ENCODE data around the gene PAM. TPM values are rescaled to one million over a fixed set of nuclear protein-coding genes. Genes with fewer than 3 reads are reported as not detected.
"Not testable (repeated sequence)": the region's sequence is repeated elsewhere in the genome, so short reads cannot be mapped to it uniquely, and the experiment has no call there.

Gene PAM
- total RNA-seq, 2 experiments from 2014 or later = 63.4 to 65.8 TPM

DNA sequence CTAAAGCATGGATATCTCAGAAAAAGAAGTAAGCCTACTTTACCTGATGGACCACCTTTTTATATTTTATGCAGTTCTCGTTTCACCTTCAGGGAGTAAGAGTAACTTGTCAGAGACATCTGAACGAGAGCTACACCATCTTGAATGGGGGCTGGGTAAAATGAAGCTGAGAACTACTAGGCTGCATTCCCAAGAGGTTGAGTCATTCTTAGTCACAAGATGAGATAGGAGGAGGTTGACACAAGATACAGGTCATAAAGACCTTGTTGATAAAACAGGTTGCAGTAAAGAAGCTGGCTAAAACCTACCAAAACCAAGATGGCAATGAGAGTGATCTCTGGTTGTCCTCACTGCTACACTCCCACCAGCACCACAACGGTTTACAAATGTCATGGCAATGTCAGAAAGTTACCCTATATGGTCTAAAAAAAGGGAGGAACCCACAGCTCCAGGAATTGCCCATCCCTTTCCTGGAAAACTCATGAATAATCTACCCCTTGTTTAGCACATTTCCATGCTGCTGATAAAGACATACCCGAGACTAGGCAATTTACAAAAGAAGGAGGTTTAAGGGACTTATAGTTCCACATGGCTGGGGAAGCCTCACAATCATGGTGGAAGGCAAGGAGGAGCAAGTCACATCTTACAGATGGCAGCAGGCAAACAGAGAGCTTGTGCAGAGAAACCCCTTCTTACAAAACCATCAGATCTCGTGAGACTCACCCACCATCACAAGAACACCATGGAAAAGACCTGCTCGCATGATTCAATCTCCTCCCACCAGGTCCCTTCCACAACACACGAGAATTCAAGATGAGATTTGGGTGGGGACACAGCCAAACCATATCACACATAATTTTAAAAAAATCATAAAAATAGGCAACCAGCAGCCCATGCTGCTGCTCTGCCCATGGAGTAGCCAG lies 302.4 kb downstream of the PAM start:
- H3K9me3 Mint-ChIP-seq = peaks cover 2% of the 10 kb centered on the region
- no peaks in the 10 kb centered on the region for H3K27me3 Mint-ChIP-seq
- no peak overlapping the region for H3K27ac Mint-ChIP-seq
- H3K36me3 Mint-ChIP-seq (ENCODE audit: low read depth) = no peaks in the 10 kb centered on the region
- TF ChIP-seq CTCF (IDR thresholded peaks at IDR 0.05) = no peak
- no peak for ATAC-seq
- ChIA-PET CTCF (interaction anchor here (1.9 to 2.4 kb wide), 2 partner anchors 12 to 376 kb away, joined by 6 to 7 read pairs; no protein-coding TSS in a partner anchor), POLR2A (no interaction called here)
- intact Hi-C loops (cut with micrococcal nuclease) = no loop called here
- H3K4me1 Mint-ChIP-seq (ENCODE audit: low read depth) = no peaks in the 10 kb centered on the region
- no peak overlapping the region for H3K4me3 Mint-ChIP-seq
- no peak for DNase-seq

DNA sequence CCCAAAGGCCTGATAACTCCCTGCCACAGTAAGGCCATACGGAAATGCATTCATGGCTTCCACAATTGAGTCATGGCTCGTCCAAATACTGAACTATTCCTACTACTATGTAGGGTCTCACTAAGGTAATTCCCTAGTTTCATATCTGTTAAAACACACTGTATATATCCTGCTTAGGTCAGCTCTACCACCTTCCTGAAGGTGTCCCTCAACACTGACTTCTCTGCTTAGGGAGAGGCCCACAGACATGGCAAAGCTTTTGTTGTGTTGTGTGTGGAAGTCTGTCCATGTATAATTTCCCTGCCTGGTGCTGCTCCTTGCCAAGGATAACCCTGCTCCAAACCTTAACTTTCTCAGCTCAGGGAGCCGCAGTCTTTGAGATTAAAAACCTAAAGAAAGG lies 304.4 kb downstream of the PAM start:
- CTCF ChIA-PET = interaction anchor here (1.5 to 1.9 kb wide), 2 partner anchors 10 to 80 kb away, joined by 5 to 7 read pairs; no protein-coding TSS in a partner anchor
- Mint-ChIP-seq H3K4me1 (ENCODE audit: low read depth) (no peaks in the 10 kb centered on the region), H3K4me3 (no peak overlapping the region), H3K9me3 (peaks cover 2% of the 10 kb centered on the region), H3K27ac (no peak overlapping the region), H3K36me3 (ENCODE audit: low read depth) (no peaks in the 10 kb centered on the region), H3K27me3 (no peaks in the 10 kb centered on the region)
- DNase-seq = no peak
- intact Hi-C loops (cut with micrococcal nuclease) = no loop called here
- no peak for TF ChIP-seq CTCF (IDR thresholded peaks at IDR 0.05)
- POLR2A ChIA-PET = no interaction called here
- no peak for ATAC-seq

DNA sequence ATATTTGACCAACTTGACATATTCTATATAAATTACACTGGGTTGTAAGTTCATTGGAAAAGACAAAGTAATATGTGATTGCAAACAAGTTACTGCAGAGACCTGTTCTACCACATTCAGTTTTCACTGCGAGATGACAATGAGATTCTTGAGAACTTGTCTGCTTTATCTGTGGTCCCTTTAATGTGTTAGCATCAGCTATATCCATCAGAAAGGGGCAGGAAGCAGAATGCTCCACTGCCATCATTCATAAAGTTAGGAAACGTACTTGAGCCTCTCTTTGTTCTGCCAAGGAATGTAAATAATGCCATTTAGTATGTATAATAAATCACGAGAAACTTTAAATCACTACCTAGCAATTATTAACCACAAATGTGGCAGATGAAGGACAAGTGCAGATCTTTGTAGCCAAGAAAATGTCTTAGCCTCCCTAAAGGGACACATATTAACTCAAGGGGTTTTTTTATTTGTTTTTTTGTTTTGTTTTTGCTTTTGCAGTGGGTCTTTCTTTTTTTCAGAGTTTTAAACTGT lies 305.4 kb downstream of the PAM start:
- H3K36me3 Mint-ChIP-seq (ENCODE audit: low read depth) = no peaks in the 10 kb centered on the region
- TF ChIP-seq CTCF (IDR thresholded peaks at IDR 0.05) = no peak
- H3K4me1 Mint-ChIP-seq (ENCODE audit: low read depth) = no peaks in the 10 kb centered on the region
- POLR2A ChIA-PET = no interaction called here
- ATAC-seq (no peak), DNase-seq (no peak)
- intact Hi-C loops (cut with micrococcal nuclease) = no loop called here
- no peak overlapping the region for H3K4me3 Mint-ChIP-seq
- H3K9me3 Mint-ChIP-seq = peaks cover 2% of the 10 kb centered on the region
- no peaks in the 10 kb centered on the region for H3K27me3 Mint-ChIP-seq
- CTCF ChIA-PET = no interaction called here
- no peak overlapping the region for H3K27ac Mint-ChIP-seq

DNA sequence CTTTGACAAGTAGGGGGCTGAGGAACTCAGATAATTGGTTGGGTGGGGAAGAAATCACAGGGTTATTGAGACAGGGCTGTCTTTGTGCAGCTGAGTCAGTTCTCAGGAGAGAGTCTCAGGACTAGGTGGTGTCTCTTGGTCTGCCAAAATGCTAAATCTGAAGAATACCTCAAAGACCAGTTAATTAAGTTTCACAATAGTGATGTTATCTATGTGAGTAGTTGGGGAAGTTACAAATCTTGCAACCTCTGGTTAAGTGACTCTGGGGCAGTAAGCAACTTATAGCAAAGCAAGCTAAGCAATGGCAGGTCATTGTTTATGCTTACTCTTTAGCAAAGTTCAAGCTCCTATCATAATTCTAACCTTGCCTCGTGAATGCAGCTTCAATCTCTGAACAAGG lies 311.2 kb downstream of the PAM start:
- CTCF ChIA-PET = no interaction called here
- no peaks in the 10 kb centered on the region for H3K36me3 Mint-ChIP-seq (ENCODE audit: low read depth)
- no peaks in the 10 kb centered on the region for H3K9me3 Mint-ChIP-seq
- POLR2A ChIA-PET = no interaction called here
- ATAC-seq (no peak), DNase-seq (no peak)
- peaks cover 4% of the 10 kb centered on the region for H3K27me3 Mint-ChIP-seq
- no peak overlapping the region for H3K27ac Mint-ChIP-seq
- no peak overlapping the region for H3K4me3 Mint-ChIP-seq
- intact Hi-C loops (cut with micrococcal nuclease) = no loop called here
- TF ChIP-seq CTCF (IDR thresholded peaks at IDR 0.05) = no peak
- no peaks in the 10 kb centered on the region for H3K4me1 Mint-ChIP-seq (ENCODE audit: low read depth)

DNA sequence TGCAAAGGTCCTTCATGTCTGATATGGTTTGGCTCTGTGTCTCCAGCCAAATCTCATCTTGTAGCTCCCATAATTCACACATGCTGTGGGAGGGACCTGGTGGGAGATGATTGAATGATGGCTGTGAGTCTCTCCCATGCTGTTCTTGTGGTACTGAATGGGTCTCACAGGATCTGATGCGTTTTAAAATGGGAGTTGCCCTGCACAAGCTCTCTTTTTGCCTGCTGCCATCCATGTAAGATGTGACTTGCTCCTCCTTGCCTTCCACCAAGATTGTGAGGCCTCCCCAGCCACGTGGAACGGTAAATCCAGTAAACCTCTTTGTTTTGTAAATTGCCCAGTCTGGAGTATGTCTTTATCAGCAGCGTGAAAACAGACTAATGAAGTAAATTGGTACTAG lies 318.4 kb downstream of the PAM start:
- H3K27me3 Mint-ChIP-seq; DNase-seq; intact Hi-C loops (cut with micrococcal nuclease); H3K27ac Mint-ChIP-seq; CTCF ChIA-PET; ATAC-seq; POLR2A ChIA-PET; H3K4me3 Mint-ChIP-seq; H3K36me3 Mint-ChIP-seq (ENCODE audit: low read depth); H3K4me1 Mint-ChIP-seq (ENCODE audit: low read depth): not testable (repeated sequence)
- peaks cover 41% of the 10 kb centered on the region for H3K9me3 Mint-ChIP-seq
